HG03066 (cell line): ENCODE measurements around the gene RPL19.

Source experiments
- ATAC-seq: cut with Tn5 transposase; IDR thresholded peaks from one replicate; pipeline ENCODE4 v1.9.1; 2021; ENCODE audit warnings: low read depth; ENCODE audit not compliant: unreplicated experiment

The RPL19 gene

GRCh38 chr17:39222866-39223834, 23.1 kb downstream of the RPL19 start:
- no peak for ATAC-seq

GRCh38 chr17:39223907-39224777, 24.1 kb downstream of the RPL19 start:
- ATAC-seq = no peak

GRCh38 chr17:39224778-39225307, 24.8 kb downstream of the RPL19 start:
- ATAC-seq = no peak

DNA sequence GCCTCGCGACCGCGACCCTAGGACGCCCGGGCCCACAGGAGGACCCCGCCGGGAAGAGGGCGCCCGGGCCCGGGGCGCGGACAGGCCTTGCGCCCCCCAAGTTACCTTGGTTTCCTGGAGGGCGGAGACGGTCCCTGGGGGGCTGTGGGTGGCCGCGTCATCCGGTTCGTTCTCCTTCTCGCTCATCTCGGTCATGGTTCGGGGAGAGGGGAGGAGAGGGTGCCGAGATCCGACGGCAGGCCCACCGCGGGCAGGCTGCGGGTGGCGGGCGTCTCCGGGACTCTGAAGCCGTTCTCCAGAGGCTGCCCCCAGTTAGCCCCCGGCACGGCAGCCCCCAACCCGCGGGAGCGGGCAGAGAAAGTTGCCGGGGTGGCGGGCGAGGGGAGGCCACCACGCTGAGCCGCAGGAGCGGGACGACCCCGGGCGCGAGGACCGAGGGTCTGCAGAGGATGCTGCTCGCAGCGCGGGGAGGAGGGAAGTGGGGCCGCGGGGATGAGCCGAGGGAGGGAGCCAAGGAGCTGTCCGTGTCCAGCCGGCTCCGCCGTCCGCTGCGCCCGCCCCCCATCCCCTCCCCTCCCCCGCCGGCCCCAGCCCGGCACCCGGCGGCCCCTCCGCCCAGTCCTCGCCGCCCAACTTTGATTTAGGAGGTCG, 25.4 kb downstream of the RPL19 start, which contains the start of gene STAC2:
TSS of gene STAC2 (minus strand) at position 638 of the 651 bp plus-strand sequence. CDS start at position 195, 443 bp downstream.
- ATAC-seq = no peak

- no peak for ATAC-seq
These were observed 26.0 kb downstream of the RPL19 start for GRCh38 chr17:39225959-39226683.

GRCh38 chr17:39227364-39227919, 27.4 kb downstream of the RPL19 start:
- ATAC-seq = no peak

- no peak for ATAC-seq
These were observed 29.3 kb downstream of the RPL19 start for GRCh38 chr17:39229274-39229913.

- ATAC-seq = no peak
These were observed 30.3 kb downstream of the RPL19 start for GRCh38 chr17:39230361-39230760.

GRCh38 chr17:39231091-39231561, 31.0 kb downstream of the RPL19 start:
- no peak for ATAC-seq

DNA sequence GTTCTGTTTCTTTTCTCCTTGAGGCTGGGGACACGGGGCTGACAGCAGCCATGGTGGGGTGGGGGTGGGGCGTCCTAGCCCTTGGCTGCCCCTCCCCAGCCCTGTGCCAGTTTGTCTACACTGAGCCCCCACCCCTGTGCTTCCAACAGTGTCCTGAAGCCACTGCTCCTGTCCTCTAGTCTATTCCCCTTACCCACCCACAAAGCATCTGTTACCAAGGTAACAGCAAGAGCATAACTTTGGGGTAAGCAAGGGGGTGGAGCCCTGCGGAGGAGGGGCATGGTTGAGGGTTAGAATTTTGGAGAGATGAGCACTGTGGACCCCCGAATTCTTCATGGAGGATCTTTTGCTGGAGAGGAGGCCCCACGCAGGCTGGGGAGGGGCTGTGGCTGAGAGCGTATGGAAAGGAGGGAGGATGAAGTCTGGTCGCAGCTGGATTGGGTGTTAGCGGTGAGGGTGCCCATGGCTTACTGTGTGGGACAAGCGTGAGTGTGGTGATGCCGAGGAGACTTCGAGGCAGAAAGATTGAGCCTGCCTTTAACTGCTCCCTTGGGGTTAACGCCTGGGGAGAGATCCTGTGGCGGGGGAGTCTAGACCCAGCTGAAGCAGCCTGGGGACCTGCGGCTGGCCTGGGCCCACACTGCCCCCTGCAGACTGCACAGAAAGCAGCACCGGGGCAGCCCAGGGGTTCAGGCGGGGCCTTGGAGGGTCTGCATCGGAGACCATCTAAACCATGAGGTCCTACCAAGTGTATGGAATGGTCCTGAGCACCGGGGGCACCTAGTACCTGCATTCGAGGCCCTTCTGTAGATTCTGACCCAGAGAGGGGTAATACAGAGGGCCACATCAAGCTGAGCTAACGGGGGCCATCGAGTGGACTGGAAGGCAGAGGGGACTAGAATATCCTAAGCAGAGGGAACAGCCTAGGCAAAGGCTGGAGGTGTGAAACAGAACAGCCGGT, 31.8 kb downstream of the RPL19 start:
- ATAC-seq = no peak

DNA sequence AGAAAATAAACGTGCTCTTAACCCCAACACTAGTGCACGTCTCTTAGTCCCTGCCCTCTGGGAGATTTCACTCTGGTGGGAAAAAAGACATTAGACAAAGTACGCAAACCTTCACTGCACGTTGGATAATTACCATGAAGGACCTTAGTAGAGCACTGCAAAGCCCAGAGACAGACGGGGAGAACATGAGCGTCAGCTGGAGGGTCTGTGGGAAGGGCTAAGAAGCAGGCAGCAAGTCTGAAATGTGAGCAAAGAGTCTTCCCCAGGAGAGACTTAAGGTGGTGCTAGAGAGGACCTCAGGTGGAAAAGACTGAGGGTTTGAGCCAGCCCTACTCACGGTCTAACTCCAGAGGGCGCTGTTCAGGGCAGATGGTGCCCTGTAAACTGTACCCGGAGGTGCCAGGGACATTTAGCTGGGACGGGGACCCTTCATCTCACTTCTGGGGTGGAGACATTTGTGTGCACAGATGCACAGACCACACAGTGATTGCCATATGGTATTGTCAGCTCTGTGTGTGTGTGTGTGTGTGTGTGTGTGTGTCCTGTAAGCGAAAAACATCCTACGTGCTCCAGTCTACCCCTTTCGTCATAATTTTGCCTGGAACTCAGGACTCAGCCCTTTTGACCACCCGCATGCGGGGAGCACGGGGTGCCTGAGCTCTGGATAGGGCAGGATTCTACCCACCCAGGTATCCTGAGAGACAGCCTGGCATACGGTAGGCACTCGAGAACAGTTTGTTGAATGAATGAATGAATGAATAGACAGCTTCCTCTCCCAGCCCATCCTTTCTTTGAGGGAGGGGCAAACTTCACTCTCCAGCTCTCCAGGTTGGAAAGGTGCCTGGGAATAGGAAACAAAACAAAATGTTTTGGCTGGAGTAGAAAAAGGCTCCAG, 35.7 kb downstream of the RPL19 start:
- no peak for ATAC-seq

DNA sequence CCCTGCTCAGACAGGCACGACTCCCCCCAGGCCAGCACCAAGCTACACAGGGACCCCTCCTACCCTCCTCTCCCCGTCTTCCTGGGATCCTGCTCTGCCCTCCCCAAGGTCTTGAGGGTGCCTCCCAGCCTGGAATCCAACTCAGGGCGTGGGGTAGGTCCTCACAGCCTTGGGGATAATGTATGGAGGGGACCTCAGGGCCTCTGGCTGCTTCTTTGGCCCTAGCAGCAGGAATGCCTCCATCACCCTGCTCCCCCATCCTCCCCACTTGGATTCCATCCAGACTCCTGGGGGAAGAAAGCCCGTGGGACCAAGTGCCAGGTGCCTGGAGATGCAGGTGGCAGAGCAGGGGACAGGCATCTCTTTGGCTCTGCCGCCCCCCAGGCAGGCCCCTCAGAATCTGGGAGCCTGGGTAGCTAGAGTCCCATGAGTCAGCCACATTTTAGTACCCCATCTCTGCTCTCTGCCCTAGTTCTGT, 36.4 kb downstream of the RPL19 start:
- no peak for ATAC-seq

- ATAC-seq = no peak
These were observed 36.9 kb downstream of the RPL19 start for GRCh38 chr17:39236981-39237441.

- no peak for ATAC-seq
These were observed 37.5 kb downstream of the RPL19 start for GRCh38 chr17:39237586-39237985.

- ATAC-seq = no peak
These were observed 38.4 kb downstream of the RPL19 start for GRCh38 chr17:39238311-39238972.
